Brain microvascular endothelial cell (primary cell): ENCODE measurements around the gene PHF10.
A peak's percentile ranks its signal among the peaks of the same experiment; 100 is the strongest.

ENCODE experiments used
- DNase-seq: peaks from one replicate; pipeline ENCODE4 v3.0.0-alpha.2; 2020
- H3K27ac ChIP-seq: fragments of 250-450 bp; sonication (Bioruptor Pico); 2 replicates; pipeline ENCODE4 v1.5.1; 2020; ENCODE audit warnings: mild to moderate bottlenecking, moderate library complexity
- H3K27me3 ChIP-seq: fragments of 250-450 bp; sonication (Bioruptor Pico); replicated peaks from 2 replicates; pipeline ENCODE4 v1.5.1; 2020; ENCODE audit warnings: mild to moderate bottlenecking
- H3K36me3 ChIP-seq: fragments of 250-450 bp; sonication (Bioruptor Pico); replicated peaks from 2 replicates; pipeline ENCODE4 v1.5.1; 2020; ENCODE audit warnings: mild to moderate bottlenecking
- H3K4me3 ChIP-seq: 2 replicates; pipeline ENCODE4 v1.5.1; 2011; ENCODE audit warnings: low read depth, mild to moderate bottlenecking, control low read depth, low read length, moderate library complexity
- in situ Hi-C: cut with HindIII; loops from 2 replicates; pipeline ENCODE4 v1.10.0; 2017; ENCODE audit warnings: low sequenced_read_pairs, low pct_ligation_motif_present
- TF ChIP-seq, protein P1 (sequence below): IDR thresholded peaks from 2 replicates; pipeline ENCODE4 v1.5.1; 2011; ENCODE audit warnings: low read depth, mild to moderate bottlenecking, moderate library complexity, low read length, control low read depth, inconsistent platforms; ENCODE audit errors: missing control alignments

The PHF10 gene

GRCh38 chr6:169707772-169708171, 16.5 kb downstream of the PHF10 start:
- in situ Hi-C loops = no loop called here
- TF ChIP-seq, protein P1, sequence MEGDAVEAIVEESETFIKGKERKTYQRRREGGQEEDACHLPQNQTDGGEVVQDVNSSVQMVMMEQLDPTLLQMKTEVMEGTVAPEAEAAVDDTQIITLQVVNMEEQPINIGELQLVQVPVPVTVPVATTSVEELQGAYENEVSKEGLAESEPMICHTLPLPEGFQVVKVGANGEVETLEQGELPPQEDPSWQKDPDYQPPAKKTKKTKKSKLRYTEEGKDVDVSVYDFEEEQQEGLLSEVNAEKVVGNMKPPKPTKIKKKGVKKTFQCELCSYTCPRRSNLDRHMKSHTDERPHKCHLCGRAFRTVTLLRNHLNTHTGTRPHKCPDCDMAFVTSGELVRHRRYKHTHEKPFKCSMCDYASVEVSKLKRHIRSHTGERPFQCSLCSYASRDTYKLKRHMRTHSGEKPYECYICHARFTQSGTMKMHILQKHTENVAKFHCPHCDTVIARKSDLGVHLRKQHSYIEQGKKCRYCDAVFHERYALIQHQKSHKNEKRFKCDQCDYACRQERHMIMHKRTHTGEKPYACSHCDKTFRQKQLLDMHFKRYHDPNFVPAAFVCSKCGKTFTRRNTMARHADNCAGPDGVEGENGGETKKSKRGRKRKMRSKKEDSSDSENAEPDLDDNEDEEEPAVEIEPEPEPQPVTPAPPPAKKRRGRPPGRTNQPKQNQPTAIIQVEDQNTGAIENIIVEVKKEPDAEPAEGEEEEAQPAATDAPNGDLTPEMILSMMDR = no peak
- no peaks in the 10 kb centered on the region for H3K27me3 ChIP-seq
- no peak overlapping the region for H3K27ac ChIP-seq
- no peak overlapping the region for H3K4me3 ChIP-seq
- H3K36me3 ChIP-seq = peaks cover 6% of the 10 kb centered on the region
- DNase-seq = no peak

GRCh38 chr6:169702840-169703246, 21.5 kb downstream of the PHF10 start:
- no peak for DNase-seq

DNA sequence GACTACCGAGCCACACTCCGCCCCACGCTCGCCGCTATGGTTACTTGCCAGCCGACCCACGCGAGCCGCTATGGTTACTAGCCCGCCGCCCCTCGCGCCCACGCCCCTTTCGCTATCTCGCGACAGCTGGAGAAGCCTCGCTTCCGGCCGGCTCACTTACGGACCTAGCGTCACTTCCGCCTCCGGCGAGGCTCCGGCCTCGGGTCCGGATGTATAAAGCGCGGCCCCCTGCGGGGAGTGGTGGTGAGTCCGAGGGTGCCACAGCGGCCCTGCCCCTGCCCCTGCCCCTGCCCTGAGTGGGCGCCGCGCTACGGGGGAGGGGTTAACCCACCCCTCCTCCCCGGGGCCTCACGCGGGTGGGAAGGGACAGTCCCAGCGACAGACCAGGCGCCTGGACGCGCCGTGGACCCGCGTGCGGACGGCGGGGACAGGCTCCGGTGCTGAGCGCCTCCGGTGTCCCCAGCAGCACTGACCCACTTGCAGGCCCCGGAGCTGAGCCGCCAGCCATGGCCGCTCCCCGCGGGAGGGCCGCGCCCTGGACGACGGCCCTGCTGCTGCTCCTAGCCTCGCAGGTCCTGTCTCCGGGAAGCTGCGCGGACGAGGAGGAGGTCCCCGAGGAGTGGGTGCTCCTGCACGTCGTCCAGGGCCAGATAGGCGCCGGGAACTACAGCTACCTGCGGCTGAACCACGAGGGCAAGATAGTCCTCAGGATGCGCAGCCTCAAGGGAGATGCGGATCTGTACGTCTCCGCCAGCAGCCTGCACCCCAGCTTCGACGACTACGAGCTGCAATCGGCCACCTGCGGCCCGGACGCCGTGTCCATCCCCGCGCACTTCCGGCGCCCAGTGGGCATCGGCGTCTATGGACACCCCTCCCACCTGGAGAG, 22.1 kb downstream of the PHF10 start, which contains the start of the genes C6orf120 and WDR27:
Gene C6orf120, plus strand, starts transcription at position 173 of the 886 bp plus-strand sequence. Its CDS starts 334 bp downstream, at position 507.
Gene WDR27, minus strand, starts transcription at position 76 of the 886 bp plus-strand sequence. CDS start 13,024 bp downstream, outside the sequence.
- Histone ChIP-seq H3K36me3 (peaks cover 3% of the 10 kb centered on the region), H3K27me3 (no peaks in the 10 kb centered on the region), H3K4me3 (peak within 1 kb of the TSS; percentile 91), H3K27ac (peak within 1 kb of the TSS; percentile 97)
- in situ Hi-C loops = no loop called here
- TF ChIP-seq, protein P1 = no peak
- peak; percentile 95 for DNase-seq

More at GRCh38 chr6:169702840-169703246, 21.5 kb downstream of the PHF10 start:
- Histone ChIP-seq H3K27ac (peak overlapping the region; percentile 97), H3K4me3 (peak overlapping the region; percentile 91), H3K27me3 (no peaks in the 10 kb centered on the region), H3K36me3 (peaks cover 3% of the 10 kb centered on the region)
- in situ Hi-C loops = no loop called here
- TF ChIP-seq, protein P1 = no peak

GRCh38 chr6:169701311-169701953, 22.9 kb downstream of the PHF10 start:
- no peak for DNase-seq

DNA sequence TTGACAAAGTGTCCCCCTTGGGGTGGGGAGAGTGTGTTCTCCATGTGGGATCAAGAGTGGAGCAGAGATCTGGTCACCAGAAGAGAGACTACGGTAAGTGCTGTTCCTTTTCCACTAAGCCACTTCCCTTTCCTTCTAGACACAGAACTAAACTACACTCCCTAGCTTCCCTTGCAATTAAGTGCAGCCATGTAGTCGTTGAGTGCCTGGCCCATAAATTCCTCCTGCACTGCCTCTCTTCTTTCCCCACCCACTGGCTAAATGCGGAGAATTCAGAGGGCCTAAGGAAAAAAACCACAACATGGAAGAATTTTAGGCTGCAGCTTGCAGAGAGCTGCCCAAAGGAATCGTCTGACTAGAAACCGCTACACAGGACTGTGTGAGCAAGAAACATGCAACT, 24.0 kb downstream of the PHF10 start:
- Histone ChIP-seq H3K27me3 (no peaks in the 10 kb centered on the region), H3K27ac (no peak overlapping the region), H3K36me3 (peaks cover 3% of the 10 kb centered on the region), H3K4me3 (no peak overlapping the region)
- in situ Hi-C loops = no loop called here
- DNase-seq = no peak
- TF ChIP-seq, protein P1 = no peak

More at GRCh38 chr6:169701311-169701953, 22.9 kb downstream of the PHF10 start:
- TF ChIP-seq, protein P1 = no peak
- in situ Hi-C loops = no loop called here
- Histone ChIP-seq H3K27ac (peak overlapping the region; percentile 97), H3K36me3 (peaks cover 3% of the 10 kb centered on the region), H3K4me3 (peak overlapping the region; percentile 91), H3K27me3 (no peaks in the 10 kb centered on the region)
